Kidney (tissue), 14 donors: ENCODE data around the gene DKK1. TPM values are rescaled to one million over a fixed set of nuclear protein-coding genes. Genes with fewer than 3 reads are reported as not detected.
A peak's percentile ranks its signal among the peaks of the same experiment; 100 is the strongest.

Experiments used
- DNase-seq, 5 donors: peaks; one replicate each; pipeline ENCODE4 v3.0.0-alpha.2; 2013 to 2020
- FAIRE-seq: peaks from 2 replicates; lab custom pipeline; 2012; peaks lifted over from hg19 to GRCh38; lab: Jason Lieb, UNC
- H3K27ac ChIP-seq, 2 donors: one replicate each; pipeline ENCODE4 v1.7.0; 2013; ENCODE audit warnings: low read depth in 2 of 2, low read length in 2 of 2, inconsistent platforms in 1 of 2
- H3K27me3 ChIP-seq: one replicate; pipeline ENCODE4 v1.7.1; 2013; ENCODE audit warnings: low read length, inconsistent platforms; ENCODE audit not compliant: control insufficient read depth, insufficient read depth
- H3K36me3 ChIP-seq, 3 donors: one replicate each; pipeline versions ENCODE4 v1.7.0 to v1.7.1; 2013; ENCODE audit warnings: low read length in 3 of 3, control low read depth in 1 of 3, inconsistent platforms in 1 of 3; ENCODE audit not compliant: insufficient read depth in 3 of 3, control insufficient read depth in 2 of 3
- H3K4me1 ChIP-seq, 3 donors: one replicate each; pipeline versions ENCODE4 v1.7.0 to v1.7.1; 2013; ENCODE audit warnings: low read length in 3 of 3, inconsistent platforms in 1 of 3, low read depth in 1 of 3; ENCODE audit not compliant: control insufficient read depth in 2 of 3, insufficient read depth in 2 of 3
- H3K4me3 ChIP-seq, 3 donors: one replicate each; pipeline versions ENCODE4 v1.7.0 to v1.8.1; 2013; ENCODE audit warnings: low read length in 3 of 3, control low read depth in 1 of 3, inconsistent platforms in 1 of 3
- H3K9ac ChIP-seq, 3 donors: one replicate each; pipeline versions ENCODE4 v1.7.0 to v1.7.1; 2013; ENCODE audit warnings: low read length in 3 of 3, control low read depth in 1 of 3, inconsistent platforms in 1 of 3
- H3K9me3 ChIP-seq, 3 donors: one replicate each; pipeline versions ENCODE4 v1.7.0 to v1.7.1; 2013; ENCODE audit warnings: low read length in 3 of 3, control low read depth in 1 of 3, inconsistent platforms in 1 of 3; ENCODE audit not compliant: control insufficient read depth in 2 of 3, insufficient read depth in 1 of 3
- intact Hi-C: fragments of 100-400 bp; cut with DNase I; formaldehyde crosslinking; loops from one replicate; pipeline ENCODE4 v1.11.1; 2022
- polyA plus RNA-seq: library from polyadenylated mRNA; stranded (reverse); fragments of 350-450 nt; fragmentation: Illumina TruSeq; extraction: RNeasy Lipid Tissue Mini Kit (QIAGEN cat#74804); gene quantifications from one replicate; pipeline ENCODE4 v1.2.3, GENCODE V29; 2014; ENCODE audit warnings: low read depth, low replicate concordance; ENCODE audit not compliant: insufficient read depth
- total RNA-seq: library from RNA; stranded (reverse); fragmentation: NEBNext Ultra II Directional; extraction: Animal tissue kit (Norgen Biotek cat#: 25700); gene quantifications from one replicate; pipeline ENCODE4 v1.2.1, GENCODE V29; 2021
- TF ChIP-seq, protein P1 (sequence below): IDR thresholded peaks from 3 replicates; pipeline ENCODE4 v1.5.1; 2012; ENCODE audit warnings: mild to moderate bottlenecking, moderate library complexity, borderline replicate concordance; ENCODE audit not compliant: insufficient read depth; ENCODE audit errors: extremely low read depth
- donor health status: control.
- donor health status: control.
- donor health status: control.
- donor health status: control.
- donor health status: control.
- donor health status: DM: yes; HTN: yes; CAD: no.
- donor health status: Normal renal cell carcinoma (clear cell type).

DKK1 gene
- total and polyA plus RNA-seq, 2 donors from 2014 or later: 1.5 TPM; not detected in 1

DNA sequence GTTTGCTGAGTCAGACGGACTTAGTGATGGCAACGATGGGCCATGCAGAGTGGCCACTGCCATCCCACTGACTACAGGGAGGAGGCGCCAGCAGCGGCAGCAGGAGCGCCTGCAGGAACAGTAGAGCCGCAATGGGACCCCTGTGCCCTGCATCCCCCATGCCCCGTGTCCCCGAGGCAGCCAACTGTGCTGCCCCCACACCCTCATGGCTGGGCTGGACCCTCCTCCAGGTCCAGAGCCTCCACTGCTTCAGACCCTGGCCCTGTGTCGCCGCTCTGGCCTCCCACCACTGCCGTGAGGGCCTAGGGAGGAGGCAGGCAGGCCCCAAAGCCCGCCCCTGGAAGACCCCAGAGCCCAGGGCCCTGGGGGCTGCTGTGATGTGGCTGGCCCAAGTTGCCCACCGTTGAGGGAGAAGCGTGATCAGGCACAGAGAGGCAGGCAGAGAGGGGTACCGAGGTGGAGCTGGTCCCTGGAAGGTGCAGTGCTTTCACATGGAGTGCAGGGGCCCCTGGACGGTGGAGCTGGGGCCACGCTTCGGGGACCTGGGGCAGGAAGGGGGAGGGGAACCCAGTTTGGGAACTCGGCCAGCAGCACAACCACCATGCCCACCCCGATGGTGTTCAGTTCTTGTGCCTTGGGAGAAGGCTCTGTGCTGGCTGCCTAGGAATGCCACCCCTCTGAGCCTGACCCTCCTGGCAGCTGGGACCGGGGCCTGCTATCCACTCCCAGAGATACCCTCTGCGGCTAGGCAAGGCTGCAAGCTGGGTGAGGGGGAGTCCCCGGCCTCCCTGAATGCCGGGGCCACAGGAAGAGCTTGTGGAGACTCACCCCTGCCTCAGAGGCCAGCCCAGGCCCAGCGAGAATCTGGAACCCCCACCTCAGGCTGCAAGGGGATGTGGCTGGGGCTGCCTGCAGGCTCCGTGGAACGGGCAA, 32.6 kb downstream of the DKK1 start:
- Histone ChIP-seq H3K9me3 (no peaks in the 10 kb centered on the region), H3K27ac (no peak overlapping the region), H3K4me3 (no peak overlapping the region), H3K9ac (no peak overlapping the region), H3K4me1 (no peaks in the 10 kb centered on the region), H3K27me3 (no peaks in the 10 kb centered on the region), H3K36me3 (no peaks in the 10 kb centered on the region)
- intact Hi-C loops: no loop called here
- TF ChIP-seq, protein P1, sequence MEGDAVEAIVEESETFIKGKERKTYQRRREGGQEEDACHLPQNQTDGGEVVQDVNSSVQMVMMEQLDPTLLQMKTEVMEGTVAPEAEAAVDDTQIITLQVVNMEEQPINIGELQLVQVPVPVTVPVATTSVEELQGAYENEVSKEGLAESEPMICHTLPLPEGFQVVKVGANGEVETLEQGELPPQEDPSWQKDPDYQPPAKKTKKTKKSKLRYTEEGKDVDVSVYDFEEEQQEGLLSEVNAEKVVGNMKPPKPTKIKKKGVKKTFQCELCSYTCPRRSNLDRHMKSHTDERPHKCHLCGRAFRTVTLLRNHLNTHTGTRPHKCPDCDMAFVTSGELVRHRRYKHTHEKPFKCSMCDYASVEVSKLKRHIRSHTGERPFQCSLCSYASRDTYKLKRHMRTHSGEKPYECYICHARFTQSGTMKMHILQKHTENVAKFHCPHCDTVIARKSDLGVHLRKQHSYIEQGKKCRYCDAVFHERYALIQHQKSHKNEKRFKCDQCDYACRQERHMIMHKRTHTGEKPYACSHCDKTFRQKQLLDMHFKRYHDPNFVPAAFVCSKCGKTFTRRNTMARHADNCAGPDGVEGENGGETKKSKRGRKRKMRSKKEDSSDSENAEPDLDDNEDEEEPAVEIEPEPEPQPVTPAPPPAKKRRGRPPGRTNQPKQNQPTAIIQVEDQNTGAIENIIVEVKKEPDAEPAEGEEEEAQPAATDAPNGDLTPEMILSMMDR: no peak
- DNase-seq (peak in 1 of 5 donors; percentile 53), FAIRE-seq (no peak)

DNA sequence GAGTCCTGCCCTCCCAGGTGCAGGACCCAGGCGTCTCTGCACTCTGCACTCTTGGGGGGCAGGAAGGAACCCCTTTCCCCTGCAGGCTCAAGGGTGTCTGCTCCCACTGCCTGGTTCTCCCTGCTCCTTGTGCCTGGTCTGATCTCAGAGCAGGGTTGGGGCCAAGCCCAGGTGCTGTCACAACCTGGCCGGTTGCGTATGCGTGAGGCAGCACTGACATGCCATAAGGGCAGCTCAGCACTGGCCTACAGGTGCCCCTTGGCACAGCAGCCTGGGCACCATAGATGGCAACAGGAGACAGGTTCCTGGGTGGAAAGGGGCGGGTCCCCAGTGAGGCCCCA, 33.2 kb downstream of the DKK1 start:
- H3K36me3 ChIP-seq: no peaks in the 10 kb centered on the region
- no peak overlapping the region for H3K9ac ChIP-seq
- no peaks in the 10 kb centered on the region for H3K9me3 ChIP-seq
- H3K27me3 ChIP-seq: no peaks in the 10 kb centered on the region
- DNase-seq (no peak), FAIRE-seq (no peak)
- H3K27ac ChIP-seq: no peak overlapping the region
- H3K4me1 ChIP-seq: no peaks in the 10 kb centered on the region
- TF ChIP-seq, protein P1: no peak
- intact Hi-C loops: no loop called here
- no peak overlapping the region for H3K4me3 ChIP-seq

DNA sequence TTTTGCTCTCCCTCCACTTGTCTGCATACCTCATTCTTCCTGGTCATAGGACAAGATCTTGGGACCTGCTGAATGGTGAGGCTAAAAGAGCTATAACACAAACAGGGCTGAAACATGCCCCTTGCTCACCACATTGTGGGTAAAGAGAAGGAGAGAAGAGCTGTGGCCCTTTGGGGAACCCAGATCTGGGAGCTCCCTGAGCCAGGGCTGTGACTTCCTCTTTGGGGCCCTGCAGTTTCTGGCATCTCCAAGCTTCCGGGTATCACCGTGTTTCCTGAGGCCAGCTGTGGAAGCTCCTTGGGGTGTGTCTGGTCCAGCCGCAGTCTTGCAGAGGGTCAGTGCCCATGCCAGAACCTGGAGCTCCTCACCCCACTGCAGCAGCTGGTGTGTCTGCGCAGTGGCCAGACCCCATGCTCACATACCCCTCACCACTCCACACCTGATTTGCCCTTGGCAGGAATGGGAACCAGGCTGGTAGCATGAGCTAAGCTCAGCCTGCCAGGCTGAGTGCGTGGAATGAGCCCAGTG, 34.0 kb downstream of the DKK1 start:
- Histone ChIP-seq H3K9me3 (no peaks in the 10 kb centered on the region), H3K27me3 (no peaks in the 10 kb centered on the region), H3K9ac (no peak overlapping the region), H3K4me1 (no peaks in the 10 kb centered on the region), H3K4me3 (no peak overlapping the region), H3K36me3 (no peaks in the 10 kb centered on the region), H3K27ac (no peak overlapping the region)
- intact Hi-C loops: no loop called here
- FAIRE-seq: no peak
- DNase-seq: no peak
- TF ChIP-seq, protein P1: no peak
